ENCODE data around the gene SCN8A. TPM values are rescaled to one million over a fixed set of nuclear protein-coding genes. Genes with fewer than 3 reads are reported as not detected.
"Not testable (repeated sequence)": the region's sequence is repeated elsewhere in the genome, so short reads cannot be mapped to it uniquely, and the experiment has no call there.

The SCN8A gene
- total and polyA plus RNA-seq, 9 donors, result 0.24 to 1.2 (median 0.63) TPM

DNA sequence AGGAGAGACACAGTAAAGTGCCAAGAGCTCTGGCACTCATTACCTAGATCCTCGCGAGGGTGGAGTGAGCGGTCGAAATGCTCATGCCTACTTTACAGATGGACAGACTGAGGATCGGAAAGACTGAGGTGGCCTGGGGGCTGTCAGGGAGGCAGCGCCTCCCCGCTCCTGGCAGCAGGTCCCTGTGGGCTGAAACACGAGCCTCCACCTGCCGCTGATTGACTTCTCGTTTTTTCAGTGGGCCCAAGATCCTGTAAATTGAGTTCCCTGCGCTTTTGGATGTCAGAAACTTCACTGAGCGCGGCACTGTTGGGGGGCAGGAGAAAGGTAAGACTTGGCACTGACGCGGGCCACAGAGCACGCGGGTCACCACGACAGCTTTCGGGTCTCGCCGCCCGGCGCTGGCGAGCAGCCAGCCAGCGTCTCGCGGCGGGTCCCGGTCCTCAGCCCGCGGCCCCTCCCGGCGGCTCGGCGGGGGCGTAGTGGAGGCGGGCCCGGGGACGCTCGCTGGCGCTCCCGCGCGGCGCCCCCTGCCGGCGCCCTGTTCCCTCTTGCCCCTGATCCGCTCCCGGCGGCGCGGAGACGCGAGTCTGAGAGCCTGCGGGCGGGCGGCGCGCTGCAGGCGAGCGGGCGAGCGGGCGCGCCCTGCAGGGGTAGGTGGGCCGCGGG, 552 bp upstream of the SCN8A start:
- H3K4me1 ChIP-seq (ENCODE audit: control insufficient read depth, insufficient read depth, low read length), result peaks cover 6% of the 10 kb centered on the region
- 2% methylated on average over 67 of the region's 67 CpGs for WGBS (ENCODE audit: insufficient coverage)
- H3K36me3 ChIP-seq (ENCODE audit: control insufficient read depth, insufficient read depth, low read length), result no peaks in the 10 kb centered on the region

DNA sequence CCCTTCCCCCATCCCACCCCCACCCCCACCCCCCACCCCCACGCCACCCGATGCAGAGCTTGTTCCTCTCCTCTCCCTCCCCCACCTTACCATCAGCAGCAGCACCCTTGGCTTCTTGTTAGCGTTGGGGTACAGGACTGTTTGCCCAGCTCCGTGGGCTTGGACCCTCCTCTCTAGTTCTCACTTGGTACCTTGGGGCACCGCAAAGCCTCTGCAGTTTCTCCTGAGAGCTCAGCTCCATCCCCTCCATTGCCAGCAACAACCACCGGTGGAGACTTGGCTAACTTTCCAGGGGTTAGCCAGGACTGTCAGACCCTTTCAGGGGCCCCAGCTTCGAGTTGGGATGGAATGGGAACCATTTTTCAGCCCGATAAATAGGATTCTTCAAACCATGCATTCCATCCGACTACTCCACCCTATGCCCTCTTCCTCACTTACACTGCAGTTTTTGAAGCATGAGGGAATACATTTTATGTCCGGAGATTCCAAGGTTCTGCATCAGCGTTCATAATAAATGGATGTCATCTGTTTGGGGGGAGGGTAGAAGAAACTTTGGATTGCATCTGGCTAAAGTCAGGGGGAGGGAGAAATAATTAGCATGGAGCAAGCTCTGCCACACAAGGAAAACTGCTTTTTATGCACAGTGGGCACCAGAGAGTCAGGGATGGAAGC, 1.1 kb downstream of the SCN8A start:
- no peak overlapping the region for H3K27ac ChIP-seq (ENCODE audit: low read length)
- WGBS (ENCODE audit: insufficient coverage), result 7% methylated on average over 3 of the region's 11 CpGs
- H3K4me1 ChIP-seq (ENCODE audit: control insufficient read depth, insufficient read depth, low read length), result peaks cover 6% of the 10 kb centered on the region
- no peak overlapping the region for H3K4me3 ChIP-seq (ENCODE audit: low read length)
- no peaks in the 10 kb centered on the region for H3K36me3 ChIP-seq (ENCODE audit: control insufficient read depth, insufficient read depth, low read length)
- peak; percentile 1 for DNase-seq
- H3K9me3 ChIP-seq (replicated peaks; ENCODE audit: control insufficient read depth, low read depth, low read length), result no peaks in the 10 kb centered on the region
- peaks cover 22% of the 10 kb centered on the region for H3K27me3 ChIP-seq (ENCODE audit: control insufficient read depth, insufficient read depth, low read length)

More for the DNA sequence above, 552 bp upstream of the SCN8A start:
- DNase-seq, result peak; percentile 52
- Histone ChIP-seq H3K27ac (ENCODE audit: low read length) (no peak overlapping the region), H3K27me3 (ENCODE audit: control insufficient read depth, insufficient read depth, low read length) (peaks cover 25% of the 10 kb centered on the region), H3K4me3 (ENCODE audit: low read length) (peak overlapping the region; percentile 25), H3K9me3 (replicated peaks; ENCODE audit: control insufficient read depth, low read depth, low read length) (no peaks in the 10 kb centered on the region)

DNA sequence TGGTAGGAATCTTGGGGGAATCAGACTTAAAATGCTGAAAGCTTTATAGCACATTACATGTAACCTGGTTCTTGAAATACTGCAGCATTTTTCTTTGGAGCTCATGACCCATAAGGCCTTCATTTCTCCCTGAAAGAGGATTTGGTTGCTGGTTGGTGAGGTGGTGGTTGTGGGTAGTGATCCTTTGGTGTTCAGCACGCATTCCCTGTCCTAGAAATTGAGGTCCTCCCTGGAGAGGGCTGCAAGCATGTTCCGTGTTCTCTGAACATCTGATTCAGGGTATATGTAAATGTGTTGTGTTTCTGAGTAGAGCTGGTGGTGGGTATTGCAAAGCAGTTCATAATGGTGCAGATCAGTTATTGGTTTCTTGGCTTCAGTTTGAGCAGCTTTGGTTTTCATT, 2.0 kb downstream of the SCN8A start:
- no peak overlapping the region for H3K4me3 ChIP-seq (ENCODE audit: low read length)
- H3K27ac ChIP-seq (ENCODE audit: low read length), result no peak overlapping the region
- H3K27me3 ChIP-seq (ENCODE audit: control insufficient read depth, insufficient read depth, low read length), result peaks cover 22% of the 10 kb centered on the region
- no peak for DNase-seq
- H3K36me3 ChIP-seq (ENCODE audit: control insufficient read depth, insufficient read depth, low read length), result no peaks in the 10 kb centered on the region
- peaks cover 6% of the 10 kb centered on the region for H3K4me1 ChIP-seq (ENCODE audit: control insufficient read depth, insufficient read depth, low read length)
- WGBS (ENCODE audit: insufficient coverage), result 72% methylated on average over 2 of the region's 2 CpGs
- no peaks in the 10 kb centered on the region for H3K9me3 ChIP-seq (replicated peaks; ENCODE audit: control insufficient read depth, low read depth, low read length)

DNA sequence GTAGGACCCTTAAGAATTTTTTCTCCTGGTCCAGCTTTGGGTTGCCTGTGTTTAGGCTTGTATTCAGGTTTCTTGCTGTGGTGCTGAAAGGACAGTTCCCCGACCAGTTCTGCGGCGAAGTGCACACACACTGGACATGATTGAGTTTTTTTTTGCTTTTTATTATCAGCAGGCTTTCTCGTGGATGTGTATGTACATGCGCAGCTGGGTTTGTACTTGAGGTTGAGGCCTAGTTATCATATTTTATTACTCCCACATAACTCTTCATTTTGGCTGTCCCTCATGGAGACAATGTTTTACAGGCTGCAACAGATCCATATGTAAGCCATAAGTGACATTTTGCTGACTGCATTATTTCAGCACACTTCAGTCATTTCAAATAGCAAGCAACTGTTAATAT, 2.5 kb downstream of the SCN8A start:
- Histone ChIP-seq H3K4me3 (ENCODE audit: low read length) (no peak overlapping the region), H3K27ac (ENCODE audit: low read length) (no peak overlapping the region), H3K36me3 (ENCODE audit: control insufficient read depth, insufficient read depth, low read length) (no peaks in the 10 kb centered on the region), H3K9me3 (replicated peaks; ENCODE audit: control insufficient read depth, low read depth, low read length) (no peaks in the 10 kb centered on the region), H3K4me1 (ENCODE audit: control insufficient read depth, insufficient read depth, low read length) (peaks cover 6% of the 10 kb centered on the region), H3K27me3 (ENCODE audit: control insufficient read depth, insufficient read depth, low read length) (peaks cover 22% of the 10 kb centered on the region)
- WGBS (ENCODE audit: insufficient coverage), result no CpG with 5 or more reads among the region's 5 CpGs
- peak; percentile 74 for DNase-seq

DNA sequence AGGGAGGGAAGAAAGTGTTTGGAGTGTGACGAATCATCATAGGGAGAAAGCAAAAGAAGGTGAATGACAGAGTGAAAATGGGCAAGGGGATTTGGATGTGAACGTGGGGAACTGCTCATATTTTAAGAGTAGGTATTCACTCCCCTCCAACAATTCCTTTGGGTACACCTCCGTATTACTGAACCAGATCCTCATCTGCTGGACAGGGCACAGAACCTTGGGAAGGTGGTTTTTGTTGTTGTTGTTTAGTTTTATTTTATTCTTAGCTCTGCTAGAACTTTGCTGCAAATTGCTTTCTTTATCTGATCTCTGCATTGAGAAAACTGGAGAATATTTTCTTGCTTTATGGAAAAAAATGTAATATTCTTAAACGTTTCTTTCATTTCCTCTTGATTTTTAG, 7.1 kb downstream of the SCN8A start:
- Histone ChIP-seq H3K27ac (ENCODE audit: low read length) (no peak overlapping the region), H3K36me3 (ENCODE audit: control insufficient read depth, insufficient read depth, low read length) (no peaks in the 10 kb centered on the region), H3K4me1 (ENCODE audit: control insufficient read depth, insufficient read depth, low read length) (no peaks in the 10 kb centered on the region), H3K27me3 (ENCODE audit: control insufficient read depth, insufficient read depth, low read length) (peaks cover 2% of the 10 kb centered on the region), H3K9me3 (replicated peaks; ENCODE audit: control insufficient read depth, low read depth, low read length) (no peaks in the 10 kb centered on the region), H3K4me3 (ENCODE audit: low read length) (no peak overlapping the region)
- DNase-seq, result no peak
- 50% methylated on average over 1 of the region's 4 CpGs for WGBS (ENCODE audit: insufficient coverage)

DNA sequence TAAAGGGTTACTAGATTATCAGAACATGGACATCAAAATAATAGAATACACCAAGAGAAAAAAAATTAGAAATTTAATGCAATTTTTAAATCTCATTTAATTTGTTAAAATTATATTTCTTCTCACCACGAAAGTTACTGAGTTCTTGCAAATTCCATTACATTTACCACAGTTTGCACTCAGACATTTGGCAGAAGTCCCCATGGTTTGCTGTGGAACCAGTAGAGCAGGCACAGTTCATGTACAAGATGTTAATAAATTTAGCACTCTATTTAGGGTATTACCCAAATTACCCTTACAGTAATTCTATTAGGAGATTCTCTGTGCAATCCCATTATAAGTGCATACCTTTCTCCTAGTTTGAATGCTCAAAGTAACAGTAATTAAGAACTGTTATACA, 9.7 kb downstream of the SCN8A start:
- Histone ChIP-seq H3K27ac (ENCODE audit: low read length) (no peak overlapping the region), H3K27me3 (ENCODE audit: control insufficient read depth, insufficient read depth, low read length) (peaks cover 2% of the 10 kb centered on the region), H3K4me1 (ENCODE audit: control insufficient read depth, insufficient read depth, low read length) (no peaks in the 10 kb centered on the region), H3K4me3 (ENCODE audit: low read length) (no peak overlapping the region), H3K36me3 (ENCODE audit: control insufficient read depth, insufficient read depth, low read length) (no peaks in the 10 kb centered on the region), H3K9me3 (replicated peaks; ENCODE audit: control insufficient read depth, low read depth, low read length) (no peaks in the 10 kb centered on the region)
- no CpG with 5 or more reads among the region's 1 CpG for WGBS (ENCODE audit: insufficient coverage)
- no peak for DNase-seq

DNA sequence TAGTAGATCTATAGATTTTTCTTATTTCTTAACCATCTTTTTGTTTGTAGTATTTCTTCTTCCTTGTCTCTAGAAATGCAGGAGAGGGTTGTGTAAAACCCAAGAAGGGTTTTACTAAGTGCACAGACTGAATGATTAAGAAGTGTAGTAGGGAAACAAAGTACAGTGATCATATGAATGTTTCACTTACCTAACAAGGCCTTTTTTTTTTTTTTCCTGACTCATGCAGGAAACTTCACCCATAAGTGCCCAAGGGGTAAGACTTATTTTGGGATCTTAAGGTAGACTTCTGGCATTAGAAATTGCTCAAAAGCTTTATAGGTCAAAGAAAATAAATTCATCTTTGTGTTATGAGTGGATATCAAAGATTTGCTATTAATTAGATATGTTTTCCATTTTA, 10.2 kb downstream of the SCN8A start:
- Histone ChIP-seq H3K36me3 (ENCODE audit: control insufficient read depth, insufficient read depth, low read length) (no peaks in the 10 kb centered on the region), H3K27me3 (ENCODE audit: control insufficient read depth, insufficient read depth, low read length) (peaks cover 2% of the 10 kb centered on the region), H3K4me1 (ENCODE audit: control insufficient read depth, insufficient read depth, low read length) (no peaks in the 10 kb centered on the region), H3K4me3 (ENCODE audit: low read length) (no peak overlapping the region), H3K9me3 (replicated peaks; ENCODE audit: control insufficient read depth, low read depth, low read length) (no peaks in the 10 kb centered on the region), H3K27ac (ENCODE audit: low read length) (no peak overlapping the region)
- DNase-seq, result no peak

DNA sequence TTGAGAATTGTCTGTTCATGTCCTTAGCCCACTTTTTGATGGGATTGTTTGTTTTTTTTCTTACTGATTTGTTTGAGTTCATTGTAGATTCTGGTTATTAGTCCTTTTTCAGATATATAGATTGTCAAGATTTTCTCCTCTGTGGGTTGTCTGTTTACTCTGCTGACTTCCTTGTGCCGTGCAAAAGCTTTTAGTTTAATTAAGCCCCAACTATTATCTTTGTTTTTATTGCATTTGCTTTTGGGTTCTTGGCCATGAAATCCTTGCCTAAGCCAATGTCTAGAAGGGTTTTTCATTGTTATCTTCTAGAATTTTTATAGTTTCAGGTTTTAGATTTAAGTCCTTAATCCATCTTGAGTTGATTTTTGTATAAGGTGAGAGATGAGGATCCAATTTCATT, 14.9 kb downstream of the SCN8A start:
- not testable (repeated sequence) for H3K27me3 ChIP-seq (ENCODE audit: control insufficient read depth, insufficient read depth, low read length); DNase-seq; H3K27ac ChIP-seq (ENCODE audit: low read length); H3K4me1 ChIP-seq (ENCODE audit: control insufficient read depth, insufficient read depth, low read length); H3K9me3 ChIP-seq (replicated peaks; ENCODE audit: control insufficient read depth, low read depth, low read length); H3K4me3 ChIP-seq (ENCODE audit: low read length); H3K36me3 ChIP-seq (ENCODE audit: control insufficient read depth, insufficient read depth, low read length)
- WGBS (ENCODE audit: insufficient coverage), result no CpG with 5 or more reads among the region's 1 CpG

DNA sequence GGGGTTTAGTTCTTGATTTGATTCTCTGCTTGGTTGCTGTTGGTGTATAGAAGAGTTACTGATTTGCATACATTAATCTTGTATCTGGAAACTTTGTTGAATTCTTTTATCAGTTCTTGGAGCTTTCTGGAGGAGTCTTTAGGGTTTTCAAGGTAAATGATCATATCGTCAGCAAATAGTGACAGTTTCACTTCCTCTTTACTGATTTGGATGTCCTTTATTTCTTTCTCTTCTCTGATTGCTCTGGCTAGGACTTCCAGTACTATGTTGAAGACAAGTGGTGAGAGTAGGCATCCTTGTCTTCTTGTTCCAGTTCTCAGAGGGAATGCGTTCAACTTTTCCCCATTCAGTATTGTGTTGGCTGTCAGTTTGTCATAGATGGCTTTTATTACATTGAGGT, 16.2 kb downstream of the SCN8A start:
- not testable (repeated sequence) for H3K9me3 ChIP-seq (replicated peaks; ENCODE audit: control insufficient read depth, low read depth, low read length); H3K27ac ChIP-seq (ENCODE audit: low read length); H3K4me1 ChIP-seq (ENCODE audit: control insufficient read depth, insufficient read depth, low read length); DNase-seq; H3K36me3 ChIP-seq (ENCODE audit: control insufficient read depth, insufficient read depth, low read length); H3K27me3 ChIP-seq (ENCODE audit: control insufficient read depth, insufficient read depth, low read length); H3K4me3 ChIP-seq (ENCODE audit: low read length)
- WGBS (ENCODE audit: insufficient coverage), result no CpG with 5 or more reads among the region's 2 CpGs

DNA sequence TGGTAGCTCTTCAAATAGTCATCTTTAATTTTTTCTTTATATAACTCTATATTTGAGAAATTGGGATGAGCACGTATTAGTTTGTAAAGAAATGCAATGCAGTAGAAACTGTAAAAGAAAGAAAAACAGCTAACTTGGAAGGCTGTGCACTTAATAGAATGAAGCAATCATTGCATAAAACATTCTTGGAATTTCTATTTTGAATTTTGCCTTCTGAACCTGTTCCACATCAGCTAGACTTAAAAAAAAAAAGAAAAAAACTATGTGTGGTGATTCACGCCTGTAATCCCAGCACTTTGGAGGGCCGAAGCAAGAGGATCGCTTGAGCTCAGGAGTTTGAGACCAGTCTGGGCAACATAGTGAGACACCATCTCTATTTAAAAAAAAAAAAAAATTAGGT, 29.4 kb downstream of the SCN8A start:
- H3K4me1 ChIP-seq (ENCODE audit: control insufficient read depth, insufficient read depth, low read length), result no peaks in the 10 kb centered on the region
- DNase-seq, result peak; percentile 1
- no peaks in the 10 kb centered on the region for H3K27me3 ChIP-seq (ENCODE audit: control insufficient read depth, insufficient read depth, low read length)
- no peak overlapping the region for H3K4me3 ChIP-seq (ENCODE audit: low read length)
- WGBS (ENCODE audit: insufficient coverage), result no CpG with 5 or more reads among the region's 4 CpGs
- H3K9me3 ChIP-seq (replicated peaks; ENCODE audit: control insufficient read depth, low read depth, low read length), result no peaks in the 10 kb centered on the region
- H3K36me3 ChIP-seq (ENCODE audit: control insufficient read depth, insufficient read depth, low read length), result no peaks in the 10 kb centered on the region
- H3K27ac ChIP-seq (ENCODE audit: low read length), result no peak overlapping the region

Data from muscle of leg (tissue), 11 donors.